Activated naive CD4-positive, alpha-beta T cell treated with anti-CD3 and anti-CD28 coated beads for 36 hours (primary cell): ENCODE data around the gene ARHGAP28. TPM values are rescaled to one million over a fixed set of nuclear protein-coding genes. Genes with fewer than 3 reads are reported as not detected.
"Not testable (repeated sequence)": the region's sequence is repeated elsewhere in the genome, so short reads cannot be mapped to it uniquely, and the experiment has no call there.

Source experiments
- CTCF ChIA-PET: fragments of 350-600 bp; sonication (Branson Sonifier 250); formaldehyde crosslinking; loops from one replicate; lab custom pipeline; 2021; ENCODE audit warnings: antibody characterized with exemption; lab: Charles Lee
- DNase-seq: peaks from one replicate; pipeline ENCODE4 v3.0.0-alpha.2; 2020
- H3K27ac Mint-ChIP-seq: one replicate; pipeline ENCODE4 v1.8.0; 2021; ENCODE audit warnings: mild to moderate bottlenecking, mixed read lengths
- H3K27me3 Mint-ChIP-seq: one replicate; pipeline ENCODE4 v1.8.0; 2021; ENCODE audit warnings: low read depth, mixed read lengths
- H3K36me3 Mint-ChIP-seq: one replicate; pipeline ENCODE4 v1.8.0; 2021; ENCODE audit warnings: low read depth, mixed read lengths
- H3K4me1 Mint-ChIP-seq: one replicate; pipeline ENCODE4 v1.8.0; 2021; ENCODE audit warnings: low read depth, mixed read lengths
- H3K4me3 Mint-ChIP-seq: one replicate; pipeline ENCODE4 v1.8.0; 2021; ENCODE audit warnings: mild to moderate bottlenecking, moderate library complexity, mixed read lengths
- H3K9me3 Mint-ChIP-seq: one replicate; pipeline ENCODE4 v1.8.0; 2021; ENCODE audit warnings: mixed read lengths
- intact Hi-C: fragments of 100-400 bp; cut with micrococcal nuclease; formaldehyde crosslinking; loops from one replicate; pipeline ENCODE4 v1.15.1; 2023
- total RNA-seq, 2 experiments: library from RNA; stranded (reverse); gene quantifications; one replicate each; pipeline ENCODE4 v1.2.3, GENCODE V29; 2021

Gene ARHGAP28
- total RNA-seq, 2 experiments from 2014 or later, result not detected

DNA sequence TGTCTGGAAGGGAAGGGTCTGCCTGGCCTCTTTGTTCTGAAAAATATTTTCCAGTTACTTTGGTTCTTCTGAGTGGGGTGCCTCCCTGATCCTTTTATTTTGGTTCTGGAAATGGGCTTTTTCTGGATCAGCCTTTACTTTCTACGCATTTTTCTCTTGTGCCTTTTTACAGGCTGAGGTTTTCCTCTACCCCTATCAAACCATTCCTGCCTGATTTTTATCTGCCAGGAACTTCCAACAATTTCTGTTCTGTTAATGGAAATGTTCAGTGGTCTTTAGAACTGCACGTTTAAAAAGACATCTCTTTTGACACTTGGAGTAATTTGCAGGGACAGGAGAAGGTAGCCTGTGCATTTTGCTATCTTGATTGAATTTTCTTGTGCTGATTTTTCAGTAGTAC, 113.8 kb downstream of the ARHGAP28 start:
- H3K27ac Mint-ChIP-seq, result no peak overlapping the region
- intact Hi-C loops, result no loop called here
- CTCF ChIA-PET, result no interaction called here

DNA sequence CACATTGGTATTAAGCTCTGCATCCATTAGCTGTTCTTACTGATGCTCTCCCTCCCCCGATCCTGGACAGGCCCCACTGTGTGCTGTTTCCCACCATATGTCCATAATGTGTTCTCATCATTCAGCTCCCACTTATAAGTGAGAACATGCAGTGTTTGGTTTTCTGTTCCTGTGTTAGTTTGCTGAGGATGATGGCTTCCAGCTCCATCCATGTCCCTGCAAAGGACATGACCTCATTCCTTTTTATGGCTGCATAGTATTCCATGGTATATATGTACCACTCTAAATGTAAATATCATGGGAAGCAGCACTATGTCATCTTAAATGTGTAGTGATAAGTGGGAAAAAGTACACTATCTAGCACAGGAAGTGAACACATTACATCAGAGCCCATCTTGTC, 116.0 kb downstream of the ARHGAP28 start:
- H3K36me3 Mint-ChIP-seq, H3K27ac Mint-ChIP-seq, H3K4me3 Mint-ChIP-seq, CTCF ChIA-PET, DNase-seq, intact Hi-C loops, H3K27me3 Mint-ChIP-seq, H3K9me3 Mint-ChIP-seq, H3K4me1 Mint-ChIP-seq: not testable (repeated sequence)

More for the DNA sequence above, 113.8 kb downstream of the ARHGAP28 start:
- Mint-ChIP-seq H3K9me3 (no peaks in the 10 kb centered on the region), H3K4me1 (no peaks in the 10 kb centered on the region), H3K36me3 (no peaks in the 10 kb centered on the region), H3K27me3 (no peaks in the 10 kb centered on the region), H3K4me3 (no peak overlapping the region)
- DNase-seq, result no peak

GRCh38 chr18:6850396-6850795, 120.9 kb downstream of the ARHGAP28 start:
- no peaks in the 10 kb centered on the region for H3K36me3 Mint-ChIP-seq
- no peak for DNase-seq
- H3K27me3 Mint-ChIP-seq, result no peaks in the 10 kb centered on the region
- no peak overlapping the region for H3K27ac Mint-ChIP-seq
- H3K4me1 Mint-ChIP-seq, result no peaks in the 10 kb centered on the region
- CTCF ChIA-PET, result no interaction called here
- intact Hi-C loops, result no loop called here
- H3K9me3 Mint-ChIP-seq, result no peaks in the 10 kb centered on the region
- no peak overlapping the region for H3K4me3 Mint-ChIP-seq

GRCh38 chr18:6851480-6851879, 122.0 kb downstream of the ARHGAP28 start:
- intact Hi-C loops, result no loop called here
- CTCF ChIA-PET, result no interaction called here
- H3K27ac Mint-ChIP-seq, result no peak overlapping the region
- H3K36me3 Mint-ChIP-seq, result no peaks in the 10 kb centered on the region
- DNase-seq, result no peak
- no peaks in the 10 kb centered on the region for H3K27me3 Mint-ChIP-seq
- no peak overlapping the region for H3K4me3 Mint-ChIP-seq
- no peaks in the 10 kb centered on the region for H3K4me1 Mint-ChIP-seq
- H3K9me3 Mint-ChIP-seq, result no peaks in the 10 kb centered on the region

DNA sequence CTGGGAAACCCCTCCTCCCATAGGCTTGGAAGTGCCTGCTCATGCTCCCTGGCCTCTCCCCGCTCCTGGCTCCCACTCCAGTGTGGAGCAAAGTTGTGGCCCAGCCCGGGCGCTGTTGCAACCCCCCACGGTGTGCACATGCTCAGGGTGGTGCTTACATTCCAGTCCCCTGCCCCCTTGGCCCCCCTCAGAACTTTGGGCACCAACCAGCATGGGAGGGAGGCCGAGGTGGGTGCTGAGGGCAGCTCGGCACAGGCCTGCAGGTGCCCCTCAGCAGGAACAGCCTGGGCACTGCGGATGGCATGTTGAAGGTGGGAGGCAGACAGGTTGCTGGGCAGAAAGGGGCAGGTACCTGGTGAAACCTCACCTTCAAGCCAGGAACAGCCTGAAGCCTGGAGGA, 125.3 kb downstream of the ARHGAP28 start:
- Mint-ChIP-seq H3K27ac (no peak overlapping the region), H3K27me3 (no peaks in the 10 kb centered on the region), H3K9me3 (no peaks in the 10 kb centered on the region), H3K4me3 (no peak overlapping the region), H3K36me3 (no peaks in the 10 kb centered on the region), H3K4me1 (no peaks in the 10 kb centered on the region)
- no peak for DNase-seq
- CTCF ChIA-PET, result no interaction called here
- intact Hi-C loops, result no loop called here

- CTCF ChIA-PET, result no interaction called here
- H3K4me3 Mint-ChIP-seq, result no peak overlapping the region
- intact Hi-C loops, result no loop called here
These were observed 126.3 kb downstream of the ARHGAP28 start for GRCh38 chr18:6855767-6856166.

GRCh38 chr18:6857300-6857699, 127.8 kb downstream of the ARHGAP28 start:
- CTCF ChIA-PET, result no interaction called here
- no peak overlapping the region for H3K4me3 Mint-ChIP-seq
- H3K27ac Mint-ChIP-seq, result no peak overlapping the region
- no peak for DNase-seq
- no peaks in the 10 kb centered on the region for H3K4me1 Mint-ChIP-seq
- no peaks in the 10 kb centered on the region for H3K27me3 Mint-ChIP-seq
- H3K9me3 Mint-ChIP-seq, result no peaks in the 10 kb centered on the region
- intact Hi-C loops, result no loop called here
- no peaks in the 10 kb centered on the region for H3K36me3 Mint-ChIP-seq

More at GRCh38 chr18:6855767-6856166, 126.3 kb downstream of the ARHGAP28 start:
- Mint-ChIP-seq H3K27me3 (no peaks in the 10 kb centered on the region), H3K36me3 (no peaks in the 10 kb centered on the region), H3K27ac (no peak overlapping the region), H3K4me1 (no peaks in the 10 kb centered on the region), H3K9me3 (no peaks in the 10 kb centered on the region)
- DNase-seq, result no peak

DNA sequence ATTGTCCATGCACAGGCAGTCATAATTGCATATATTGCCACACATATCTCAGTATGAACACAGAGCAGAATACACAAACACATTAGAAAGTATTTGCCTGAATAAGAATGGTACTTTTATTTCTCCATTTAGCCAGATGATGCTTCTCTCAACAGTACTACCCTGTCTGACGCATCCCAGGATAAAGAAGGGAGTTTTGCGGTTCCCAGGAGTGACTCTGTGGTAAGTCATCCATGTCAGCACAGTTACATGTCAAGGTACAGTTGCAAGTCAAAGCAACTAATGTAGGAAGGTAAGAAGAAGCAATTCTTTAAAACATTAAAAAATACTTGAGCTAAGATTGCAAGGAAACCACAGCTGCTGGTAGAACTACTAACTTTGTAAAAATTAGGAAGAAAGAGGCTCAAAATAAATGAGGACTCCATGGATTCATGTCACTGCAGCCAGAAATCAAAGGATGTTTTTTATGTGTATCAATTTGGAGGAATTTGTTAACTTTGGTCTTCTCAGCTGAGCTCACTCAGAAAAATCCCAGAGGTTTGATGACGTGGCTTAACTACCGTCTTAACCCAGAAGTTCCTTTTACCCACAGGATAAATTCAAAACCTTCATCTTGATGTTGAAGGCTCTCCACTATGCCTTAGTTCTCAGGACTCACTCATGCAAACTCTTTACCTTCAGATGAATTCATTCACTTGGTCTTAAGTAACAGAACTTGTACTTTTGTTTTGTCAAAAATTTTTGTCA, 130.3 kb downstream of the ARHGAP28 start:
- no peak overlapping the region for H3K4me3 Mint-ChIP-seq

GRCh38 chr18:6860804-6861448, 131.4 kb downstream of the ARHGAP28 start:
- intact Hi-C loops, result no loop called here
- Mint-ChIP-seq H3K9me3 (no peaks in the 10 kb centered on the region), H3K27ac (no peak overlapping the region), H3K4me3 (no peak overlapping the region), H3K4me1 (no peaks in the 10 kb centered on the region), H3K27me3 (no peaks in the 10 kb centered on the region), H3K36me3 (no peaks in the 10 kb centered on the region)
- DNase-seq, result no peak
- CTCF ChIA-PET, result no interaction called here

More for the DNA sequence above, 130.3 kb downstream of the ARHGAP28 start:
- Mint-ChIP-seq H3K36me3 (no peaks in the 10 kb centered on the region), H3K27me3 (no peaks in the 10 kb centered on the region), H3K27ac (no peak overlapping the region), H3K4me1 (no peaks in the 10 kb centered on the region), H3K9me3 (no peaks in the 10 kb centered on the region)
- CTCF ChIA-PET, result no interaction called here
- no peak for DNase-seq
- intact Hi-C loops, result no loop called here

GRCh38 chr18:6865251-6865650, 135.7 kb downstream of the ARHGAP28 start:
- no peaks in the 10 kb centered on the region for H3K4me1 Mint-ChIP-seq
- no peaks in the 10 kb centered on the region for H3K36me3 Mint-ChIP-seq
- H3K27me3 Mint-ChIP-seq, result no peaks in the 10 kb centered on the region
- H3K27ac Mint-ChIP-seq, result no peak overlapping the region
- CTCF ChIA-PET, result no interaction called here
- H3K4me3 Mint-ChIP-seq, result no peak overlapping the region
- DNase-seq, result no peak
- intact Hi-C loops, result no loop called here
- H3K9me3 Mint-ChIP-seq, result no peaks in the 10 kb centered on the region

- no peak for DNase-seq
- Mint-ChIP-seq H3K4me1 (no peaks in the 10 kb centered on the region), H3K9me3 (no peaks in the 10 kb centered on the region), H3K27me3 (peaks cover 2% of the 10 kb centered on the region), H3K4me3 (no peak overlapping the region), H3K27ac (no peak overlapping the region), H3K36me3 (no peaks in the 10 kb centered on the region)
- CTCF ChIA-PET, result no interaction called here
- intact Hi-C loops, result no loop called here
These were observed 137.1 kb downstream of the ARHGAP28 start for GRCh38 chr18:6866552-6867085.

DNA sequence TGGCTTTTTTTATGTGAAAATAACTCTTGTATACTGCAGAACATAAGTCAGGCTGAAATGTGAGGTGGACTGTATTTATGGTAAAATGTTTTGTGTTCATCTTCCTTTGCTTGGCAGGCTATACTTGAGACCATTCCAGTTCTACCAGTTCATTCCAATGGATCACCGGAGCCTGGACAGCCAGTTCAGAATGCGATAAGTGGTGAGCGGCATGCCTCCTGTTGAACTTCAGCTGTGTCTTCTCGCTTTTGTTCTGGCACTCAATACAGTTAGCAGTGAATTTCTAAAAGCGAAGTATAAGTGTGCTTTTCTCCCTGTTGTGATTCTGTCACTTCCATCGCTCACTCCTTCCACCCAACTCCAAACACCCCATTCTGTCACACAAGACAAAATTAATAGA, 138.5 kb downstream of the ARHGAP28 start:
- Mint-ChIP-seq H3K27ac (no peak overlapping the region), H3K4me1 (no peaks in the 10 kb centered on the region), H3K36me3 (no peaks in the 10 kb centered on the region), H3K4me3 (no peak overlapping the region), H3K27me3 (peaks cover 2% of the 10 kb centered on the region), H3K9me3 (no peaks in the 10 kb centered on the region)
- intact Hi-C loops, result no loop called here
- CTCF ChIA-PET, result no interaction called here
- DNase-seq, result no peak

DNA sequence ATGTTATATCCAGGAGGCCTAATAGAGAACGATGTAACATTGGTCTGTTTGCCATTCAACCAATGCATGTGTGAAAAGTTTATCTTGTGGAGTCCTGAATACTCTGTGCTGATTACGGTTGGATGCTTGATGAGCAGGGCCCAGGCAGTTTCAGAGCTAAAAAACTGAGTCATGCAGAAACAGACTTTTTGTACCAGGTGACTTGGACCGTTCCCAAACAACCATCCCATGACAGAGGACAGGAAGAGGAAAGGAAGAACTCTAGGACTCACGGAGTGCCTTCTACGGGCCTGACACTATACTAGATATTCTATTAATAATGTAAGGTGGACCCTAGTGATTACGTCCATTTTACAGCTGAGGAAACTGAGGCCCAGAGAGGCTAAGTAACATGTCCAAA, 142.1 kb downstream of the ARHGAP28 start:
- Mint-ChIP-seq H3K4me3 (no peak overlapping the region), H3K27me3 (peaks cover 2% of the 10 kb centered on the region), H3K4me1 (no peaks in the 10 kb centered on the region), H3K36me3 (no peaks in the 10 kb centered on the region), H3K27ac (no peak overlapping the region), H3K9me3 (no peaks in the 10 kb centered on the region)
- intact Hi-C loops, result no loop called here
- CTCF ChIA-PET, result interaction anchor here (0.6 kb wide), 1 partner anchor 1016 kb away, joined by 3 read pairs; no protein-coding TSS in a partner anchor
- DNase-seq, result no peak
